DND-41 (cell line): Measurements from ENCODE around the gene FBXO46.

ENCODE experiments used
- ATAC-seq: fragments of 200-7000 bp; cut with Tn5 transposase; 3 replicates; pipeline ENCODE4 v1.9.1; 2021; ENCODE audit warnings: low read depth; ENCODE audit not compliant: insufficient read depth
- DNase-seq: peaks from one replicate; pipeline ENCODE4 v3.0.0-alpha.2; 2020
- H2AFZ ChIP-seq: 2 replicates; pipeline ENCODE4 v1.6.0; 2012; ENCODE audit warnings: low read depth, low read length
- H3K27ac ChIP-seq: 2 replicates; pipeline ENCODE4 v1.5.1; 2012; ENCODE audit warnings: low read length, inconsistent platforms
- H3K27me3 ChIP-seq: fragments of 200-600 bp; sonication (generic); 2 replicates; pipeline ENCODE4 v1.6.0; 2012; ENCODE audit warnings: low read length, mild to moderate bottlenecking, inconsistent platforms; ENCODE audit not compliant: insufficient read depth, poor library complexity
- H3K36me3 ChIP-seq: 2 replicates; pipeline ENCODE4 v1.5.1; 2012; ENCODE audit warnings: low read length, inconsistent platforms; ENCODE audit not compliant: insufficient read depth
- H3K4me1 ChIP-seq: 2 replicates; pipeline ENCODE4 v1.5.1; 2012; ENCODE audit warnings: mild to moderate bottlenecking, low read length; ENCODE audit not compliant: insufficient read depth
- H3K4me2 ChIP-seq: 2 replicates; pipeline ENCODE4 v1.6.0; 2012; ENCODE audit warnings: mild to moderate bottlenecking, moderate library complexity, low read length, inconsistent platforms; ENCODE audit not compliant: insufficient read depth
- H3K4me3 ChIP-seq, 2 experiments: fragments of 200-600 bp in 1 of 2; shearing (Covaris generic) in 1 of 2; 2 replicates each; pipeline ENCODE4 v1.5.1; 2012 to 2016; ENCODE audit warnings: inconsistent platforms in 2 of 2, low read length in 2 of 2, mild to moderate bottlenecking in 2 of 2, low read depth in 1 of 2, moderate library complexity in 1 of 2
- H3K79me2 ChIP-seq: 2 replicates; pipeline ENCODE4 v1.6.0; 2012; ENCODE audit warnings: low read length, inconsistent platforms; ENCODE audit not compliant: insufficient read depth
- H3K9ac ChIP-seq: 2 replicates; pipeline ENCODE4 v1.6.0; 2012; ENCODE audit warnings: low read depth, mild to moderate bottlenecking, inconsistent platforms, low read length, moderate library complexity
- H3K9me3 ChIP-seq: 2 replicates; pipeline ENCODE4 v1.5.1; 2012; ENCODE audit warnings: low read length, moderate library complexity, mild to moderate bottlenecking, inconsistent platforms; ENCODE audit not compliant: insufficient read depth, severe bottlenecking
- H4K20me1 ChIP-seq: 2 replicates; pipeline ENCODE4 v1.6.0; 2012; ENCODE audit warnings: low read length; ENCODE audit not compliant: insufficient read depth
- EZH2 ChIP-seq: IDR thresholded peaks from 3 replicates; pipeline ENCODE4 v1.6.1; 2012; ENCODE audit warnings: borderline replicate concordance, low read depth, mild to moderate bottlenecking, moderate library complexity, low read length, inconsistent platforms; ENCODE audit not compliant: severe bottlenecking
- TF ChIP-seq, protein P1 (sequence below): IDR thresholded peaks from 2 replicates; pipeline ENCODE4 v1.5.1; 2012; ENCODE audit warnings: borderline replicate concordance, low read length, moderate library complexity, mild to moderate bottlenecking; ENCODE audit not compliant: poor library complexity, severe bottlenecking; ENCODE audit errors: extremely low read depth

The FBXO46 gene

DNA sequence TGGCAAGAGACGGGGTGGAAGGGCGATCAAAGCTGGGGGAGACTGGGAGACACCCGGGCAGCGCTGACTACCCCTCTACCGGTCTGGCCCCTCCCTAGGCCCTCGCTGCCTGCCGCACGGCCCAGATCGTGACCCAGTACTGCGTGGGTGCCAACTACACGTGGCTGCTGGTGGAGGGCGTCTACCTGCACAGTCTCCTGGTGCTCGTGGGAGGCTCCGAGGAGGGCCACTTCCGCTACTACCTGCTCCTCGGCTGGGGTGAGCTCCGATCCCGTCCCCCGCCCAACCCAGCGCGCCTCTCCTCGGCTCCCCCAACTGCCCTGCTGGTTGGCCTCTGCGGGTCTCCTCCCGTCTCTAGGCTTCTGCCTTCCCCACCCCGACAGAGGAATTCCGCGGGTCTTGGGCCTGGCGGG lies 53.8 kb downstream of the FBXO46 start:
- no peaks in the 10 kb centered on the region for H4K20me1 ChIP-seq
- peaks cover 11% of the 10 kb centered on the region for H3K4me1 ChIP-seq
- H3K9ac ChIP-seq: no peak overlapping the region
- no peak overlapping the region for H3K4me3 ChIP-seq
- no peaks in the 10 kb centered on the region for H3K27me3 ChIP-seq
- H3K27ac ChIP-seq: no peak overlapping the region
- ATAC-seq: no peak
- H3K79me2 ChIP-seq: no peaks in the 10 kb centered on the region
- no peaks in the 10 kb centered on the region for H3K9me3 ChIP-seq
- DNase-seq: no peak
- no peak for TF ChIP-seq EZH2
- TF ChIP-seq, protein P1, sequence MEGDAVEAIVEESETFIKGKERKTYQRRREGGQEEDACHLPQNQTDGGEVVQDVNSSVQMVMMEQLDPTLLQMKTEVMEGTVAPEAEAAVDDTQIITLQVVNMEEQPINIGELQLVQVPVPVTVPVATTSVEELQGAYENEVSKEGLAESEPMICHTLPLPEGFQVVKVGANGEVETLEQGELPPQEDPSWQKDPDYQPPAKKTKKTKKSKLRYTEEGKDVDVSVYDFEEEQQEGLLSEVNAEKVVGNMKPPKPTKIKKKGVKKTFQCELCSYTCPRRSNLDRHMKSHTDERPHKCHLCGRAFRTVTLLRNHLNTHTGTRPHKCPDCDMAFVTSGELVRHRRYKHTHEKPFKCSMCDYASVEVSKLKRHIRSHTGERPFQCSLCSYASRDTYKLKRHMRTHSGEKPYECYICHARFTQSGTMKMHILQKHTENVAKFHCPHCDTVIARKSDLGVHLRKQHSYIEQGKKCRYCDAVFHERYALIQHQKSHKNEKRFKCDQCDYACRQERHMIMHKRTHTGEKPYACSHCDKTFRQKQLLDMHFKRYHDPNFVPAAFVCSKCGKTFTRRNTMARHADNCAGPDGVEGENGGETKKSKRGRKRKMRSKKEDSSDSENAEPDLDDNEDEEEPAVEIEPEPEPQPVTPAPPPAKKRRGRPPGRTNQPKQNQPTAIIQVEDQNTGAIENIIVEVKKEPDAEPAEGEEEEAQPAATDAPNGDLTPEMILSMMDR: no peak
- no peak overlapping the region for H3K4me2 ChIP-seq
- H3K36me3 ChIP-seq: no peaks in the 10 kb centered on the region
- H2AFZ ChIP-seq: no peak overlapping the region

DNA sequence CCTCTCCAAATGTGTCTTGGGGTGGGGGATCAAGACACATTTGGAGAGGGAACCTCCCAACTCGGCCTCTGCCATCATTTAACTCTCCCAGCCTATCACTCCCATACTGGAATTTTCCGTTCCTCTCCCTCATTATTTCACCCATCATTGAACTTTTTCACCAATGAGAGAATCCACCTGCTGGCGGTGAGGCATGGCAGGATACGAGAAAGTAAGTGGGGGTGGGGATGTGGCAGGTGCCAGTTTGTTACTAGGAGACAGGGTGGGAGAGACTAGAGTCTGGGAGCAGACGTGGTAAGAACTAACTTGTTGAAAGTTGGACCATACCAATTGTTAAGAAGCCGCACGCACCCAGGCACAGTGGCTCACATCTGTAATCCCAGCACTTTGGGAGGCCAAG lies 55.8 kb downstream of the FBXO46 start:
- TF ChIP-seq EZH2: no peak
- TF ChIP-seq, protein P1: no peak
- no peak for ATAC-seq
- no peak for DNase-seq
- Histone ChIP-seq H3K36me3 (no peaks in the 10 kb centered on the region), H3K27ac (no peak overlapping the region), H3K79me2 (no peaks in the 10 kb centered on the region), H2AFZ (no peak overlapping the region), H3K4me2 (no peak overlapping the region), H3K4me1 (no peaks in the 10 kb centered on the region), H3K4me3 (no peak overlapping the region), H3K9ac (no peak overlapping the region), H4K20me1 (no peaks in the 10 kb centered on the region), H3K27me3 (no peaks in the 10 kb centered on the region), H3K9me3 (no peaks in the 10 kb centered on the region)

DNA sequence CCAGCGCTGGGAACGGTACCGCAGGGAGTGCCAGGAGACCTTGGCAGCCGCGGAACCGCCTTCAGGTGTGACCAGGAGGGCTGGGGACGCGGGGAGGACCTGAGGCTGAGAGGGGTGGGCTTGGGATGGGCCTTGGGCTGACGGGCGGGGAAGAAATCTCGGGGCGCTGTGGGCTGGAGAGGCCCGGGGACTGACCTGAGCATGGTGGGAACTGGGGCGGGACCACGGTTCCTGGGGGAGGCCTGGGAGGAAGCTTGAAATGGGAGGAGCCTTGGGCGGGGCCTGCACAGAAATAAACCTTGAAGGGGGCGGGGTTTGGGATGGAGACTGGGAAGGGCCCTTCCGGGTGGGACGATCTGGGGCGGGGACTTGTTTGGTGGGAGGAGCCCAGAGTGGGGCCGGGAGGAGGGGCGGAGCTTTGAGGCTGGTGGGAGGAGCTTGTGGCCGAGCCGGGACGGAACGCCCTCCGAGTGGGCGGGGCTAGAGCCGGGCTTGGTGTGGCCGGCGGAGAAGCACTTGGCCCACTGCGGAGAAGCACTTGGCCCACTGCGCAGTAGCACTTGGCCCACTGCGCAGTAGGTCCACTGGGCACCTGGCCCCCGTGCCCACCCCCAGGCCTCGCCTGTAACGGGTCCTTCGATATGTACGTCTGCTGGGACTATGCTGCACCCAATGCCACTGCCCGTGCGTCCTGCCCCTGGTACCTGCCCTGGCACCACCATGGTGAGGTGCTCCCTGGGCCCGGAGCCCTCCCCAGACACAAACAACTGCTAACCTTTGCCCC lies 59.8 kb downstream of the FBXO46 start:
- Histone ChIP-seq H3K79me2 (no peaks in the 10 kb centered on the region), H4K20me1 (no peaks in the 10 kb centered on the region), H3K9ac (no peak overlapping the region), H3K4me2 (no peak overlapping the region), H2AFZ (no peak overlapping the region), H3K27ac (no peak overlapping the region), H3K27me3 (peaks cover 14% of the 10 kb centered on the region), H3K4me3 (no peak overlapping the region), H3K4me1 (peaks cover 21% of the 10 kb centered on the region), H3K36me3 (no peaks in the 10 kb centered on the region), H3K9me3 (no peaks in the 10 kb centered on the region)
- TF ChIP-seq, protein P1: no peak
- no peak for TF ChIP-seq EZH2
- ATAC-seq: no peak
- no peak for DNase-seq
